ENCODE measurements around the gene RAB27A. TPM values are rescaled to one million over a fixed set of nuclear protein-coding genes. Genes with fewer than 3 reads are reported as not detected.
A peak's percentile ranks its signal among the peaks of the same experiment; 100 is the strongest.

Gene RAB27A
- total and polyA plus RNA-seq, 2 of the 13 experiments (the other 11 are each of a cell fraction or from before 2014, with no cell fraction given), result 3.4 to 8.1 TPM

GRCh38 chr15:55196458-55197361 is 92.9 kb downstream of the RAB27A start, which contains the start of gene RSL24D1 (continued):
- TF ChIP-seq ZBTB34 (CRISPR knock-in tag; IDR thresholded peaks at IDR 0.05) (no peak), NFIB (CRISPR knock-in tag; IDR thresholded peaks at IDR 0.05; ENCODE audit: borderline replicate concordance) (no peak), ETS1 (CRISPR knock-in tag; IDR thresholded peaks at IDR 0.05) (no peak), ZNF382 (CRISPR knock-in tag; IDR thresholded peaks at IDR 0.05; ENCODE audit: borderline replicate concordance) (no peak), ZIK1 (CRISPR knock-in tag; IDR thresholded peaks at IDR 0.05; ENCODE audit: borderline replicate concordance, low read depth) (peak; percentile 40; the same call in 1 of the 2 replicates), ZNF446 (CRISPR knock-in tag; IDR thresholded peaks at IDR 0.05) (no peak), ZNF468 (CRISPR knock-in tag; IDR thresholded peaks at IDR 0.05) (no peak), POLR2G (IDR thresholded peaks at IDR 0.05; ENCODE audit: low read depth, low read length) (peak; percentile 95), MAFF (IDR thresholded peaks at IDR 0.05; ENCODE audit: low read depth, low read length) (no peak), ZNF747 (CRISPR knock-in tag; IDR thresholded peaks at IDR 0.05; ENCODE audit: borderline replicate concordance) (no peak), IKZF1 (IDR thresholded peaks at IDR 0.05) (no peak), NR1H2 (CRISPR knock-in tag; IDR thresholded peaks at IDR 0.05; ENCODE audit: borderline replicate concordance, low read depth) (no peak), HOXA3 (CRISPR knock-in tag; IDR thresholded peaks at IDR 0.05) (peak; percentile 88), ZBTB26 (CRISPR knock-in tag; IDR thresholded peaks at IDR 0.05; ENCODE audit: borderline replicate concordance) (no peak; the same call in 1 of the 2 replicates), ISL2 (CRISPR knock-in tag; IDR thresholded peaks at IDR 0.05) (no peak), ZNF768 (CRISPR knock-in tag; IDR thresholded peaks at IDR 0.05) (no peak), SALL1 (CRISPR knock-in tag; IDR thresholded peaks at IDR 0.05) (peak; percentile 89), ZSCAN30 (CRISPR knock-in tag; IDR thresholded peaks at IDR 0.05) (no peak), KLF13 (CRISPR knock-in tag; IDR thresholded peaks at IDR 0.05) (no peak), ZNF674 (CRISPR knock-in tag; IDR thresholded peaks at IDR 0.05; ENCODE audit: low read depth) (no peak), TAF15 (IDR thresholded peaks at IDR 0.05; ENCODE audit: low read depth, low read length, poor library complexity, severe bottlenecking) (no peak), TOE1 (CRISPR knock-in tag; IDR thresholded peaks at IDR 0.05) (no peak), NR3C1 (CRISPR knock-in tag; IDR thresholded peaks at IDR 0.05) (no peak), MYPOP (CRISPR knock-in tag; IDR thresholded peaks at IDR 0.05) (peak; percentile 86), PBX3 (CRISPR knock-in tag; IDR thresholded peaks at IDR 0.05; ENCODE audit: borderline replicate concordance) (no peak)
